Tibial artery (tissue), 4 donors: ENCODE results near the gene C1orf105.

Experiments
- DNase-seq, 2 donors: peaks; one replicate each; pipeline ENCODE4 v3.0.0-alpha.2; 2019
- H3K27ac ChIP-seq, 2 donors: fragments of 200-600 bp; sonication (generic) in 1 of 2; 1 replicate in 1 of 2; 2 replicates in 1 of 2; pipeline ENCODE4 v1.5.1; 2018 to 2019; ENCODE audit warnings: mild to moderate bottlenecking in 1 of 2
- H3K27me3 ChIP-seq, 2 donors: fragments of 200-600 bp; sonication (generic) in 1 of 2; one replicate each; pipeline versions ENCODE4 v1.5.1 to v1.6.0; 2016 to 2019
- H3K36me3 ChIP-seq, 3 donors: fragments of 200-600 bp; sonication (generic) in 2 of 3; one replicate each; pipeline ENCODE4 v1.5.1; 2016 to 2019; ENCODE audit warnings: mild to moderate bottlenecking in 2 of 3
- H3K4me1 ChIP-seq, 4 donors: fragments of 200-600 bp; sonication (generic) in 2 of 4; 1 replicate in 3 of 4; 2 replicates in 1 of 4; pipeline ENCODE4 v1.5.1; 2016 to 2019
- H3K4me3 ChIP-seq, 2 donors: fragments of 200-600 bp; sonication (generic) in 1 of 2; 1 replicate in 1 of 2; 2 replicates in 1 of 2; pipeline ENCODE4 v1.5.1; 2018 to 2019; ENCODE audit warnings: mild to moderate bottlenecking in 2 of 2
- H3K9me3 ChIP-seq, 3 donors: fragments of 200-600 bp; sonication (generic) in 1 of 3; one replicate each; pipeline ENCODE4 v1.5.1; 2016 to 2019
- CTCF ChIP-seq, 2 experiments: fragments of 200-600 bp in 1 of 2; fragments of 450-650 bp in 1 of 2; IDR thresholded peaks; one replicate each; pipeline ENCODE4 v1.5.1; 2017 to 2019; ENCODE audit warnings: antibody characterized with exemption in 2 of 2, mild to moderate bottlenecking in 1 of 2, moderate library complexity in 1 of 2
- intact Hi-C: fragments of 100-400 bp; cut with DNase I; formaldehyde crosslinking; loops from one replicate; pipeline ENCODE4 v1.15.0; 2023; ENCODE audit warnings: low total_unique reads

The C1orf105 gene

DNA sequence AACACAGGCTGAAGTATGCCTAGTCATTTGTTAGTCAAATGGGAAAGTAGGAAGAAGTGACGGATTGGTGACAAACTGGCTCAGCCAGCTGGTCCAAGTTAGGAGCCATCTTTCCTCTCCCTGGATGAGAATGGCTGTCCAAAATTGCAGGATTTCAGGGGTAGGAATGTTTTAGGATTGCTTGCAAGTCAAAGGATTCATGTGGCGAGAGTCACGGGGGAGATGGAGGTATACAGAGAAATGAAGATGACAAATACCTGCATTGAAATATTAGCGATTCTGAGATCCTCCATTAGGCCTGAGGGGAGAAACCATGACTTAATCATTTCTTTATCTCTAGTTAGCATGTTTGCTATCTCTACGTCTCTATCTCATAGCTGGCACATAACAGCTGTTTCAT, 65.1 kb downstream of the C1orf105 start:
- no peak for TF ChIP-seq CTCF (IDR thresholded peaks at IDR 0.05)
- Histone ChIP-seq H3K4me1 (no peaks in the 10 kb centered on the region), H3K4me3 (no peak overlapping the region), H3K27me3 (peaks cover 0 to 2% of the 10 kb centered on the region in 2 donors), H3K9me3 (no peaks in the 10 kb centered on the region), H3K27ac (no peak overlapping the region), H3K36me3 (no peaks in the 10 kb centered on the region)
- intact Hi-C loops = no loop called here
- DNase-seq = no peak

- no peaks in the 10 kb centered on the region for H3K36me3 ChIP-seq
- H3K9me3 ChIP-seq = no peaks in the 10 kb centered on the region
- DNase-seq = no peak
- no peak for TF ChIP-seq CTCF (IDR thresholded peaks at IDR 0.05)
- no peaks in the 10 kb centered on the region for H3K4me1 ChIP-seq
- intact Hi-C loops = no loop called here
- no peak overlapping the region for H3K27ac ChIP-seq
- no peak overlapping the region for H3K4me3 ChIP-seq
- H3K27me3 ChIP-seq = peaks cover 0 to 4% of the 10 kb centered on the region in 2 donors
Observed at GRCh38 chr1:172486805-172487454, 66.4 kb downstream of the C1orf105 start.

GRCh38 chr1:172487550-172487949, 67.1 kb downstream of the C1orf105 start:
- Histone ChIP-seq H3K4me1 (no peaks in the 10 kb centered on the region), H3K4me3 (no peak overlapping the region), H3K27ac (no peak overlapping the region), H3K36me3 (no peaks in the 10 kb centered on the region), H3K27me3 (peaks cover 0 to 4% of the 10 kb centered on the region in 2 donors), H3K9me3 (no peaks in the 10 kb centered on the region)
- intact Hi-C loops = no loop called here
- no peak for DNase-seq
- TF ChIP-seq CTCF (IDR thresholded peaks at IDR 0.05) = no peak

- Histone ChIP-seq H3K4me3 (no peak overlapping the region), H3K27ac (no peak overlapping the region), H3K36me3 (no peaks in the 10 kb centered on the region), H3K9me3 (no peaks in the 10 kb centered on the region), H3K4me1 (no peaks in the 10 kb centered on the region), H3K27me3 (peaks cover 0 to 4% of the 10 kb centered on the region in 2 donors)
- intact Hi-C loops = no loop called here
- no peak for DNase-seq
- TF ChIP-seq CTCF (IDR thresholded peaks at IDR 0.05) = no peak
Observed at GRCh38 chr1:172488393-172488792, 67.9 kb downstream of the C1orf105 start.

DNA sequence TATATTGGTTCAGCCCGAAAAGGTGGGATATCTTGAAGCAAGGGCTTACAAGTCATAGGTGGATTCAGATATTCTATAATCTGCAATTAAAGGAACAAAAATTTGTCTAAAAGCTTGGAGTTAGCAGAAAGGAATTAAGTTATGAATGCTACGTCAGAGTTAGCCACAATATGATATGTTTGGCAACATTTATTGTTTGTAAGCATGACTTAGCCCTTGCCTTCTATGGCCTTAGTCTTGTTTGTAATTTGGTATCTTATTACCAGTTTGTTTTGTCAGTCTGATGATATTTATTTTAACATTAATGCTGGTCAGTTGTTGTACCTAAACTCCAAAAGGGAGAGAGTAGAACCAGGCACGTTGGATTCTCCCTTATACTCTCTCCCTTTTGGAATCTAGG, 69.4 kb downstream of the C1orf105 start:
- intact Hi-C loops = no loop called here
- DNase-seq = no peak
- Histone ChIP-seq H3K9me3 (no peaks in the 10 kb centered on the region), H3K27me3 (peaks cover 0 to 4% of the 10 kb centered on the region in 2 donors), H3K4me1 (no peaks in the 10 kb centered on the region), H3K4me3 (no peak overlapping the region), H3K36me3 (no peaks in the 10 kb centered on the region), H3K27ac (no peak overlapping the region)
- TF ChIP-seq CTCF (IDR thresholded peaks at IDR 0.05) = no peak

DNA sequence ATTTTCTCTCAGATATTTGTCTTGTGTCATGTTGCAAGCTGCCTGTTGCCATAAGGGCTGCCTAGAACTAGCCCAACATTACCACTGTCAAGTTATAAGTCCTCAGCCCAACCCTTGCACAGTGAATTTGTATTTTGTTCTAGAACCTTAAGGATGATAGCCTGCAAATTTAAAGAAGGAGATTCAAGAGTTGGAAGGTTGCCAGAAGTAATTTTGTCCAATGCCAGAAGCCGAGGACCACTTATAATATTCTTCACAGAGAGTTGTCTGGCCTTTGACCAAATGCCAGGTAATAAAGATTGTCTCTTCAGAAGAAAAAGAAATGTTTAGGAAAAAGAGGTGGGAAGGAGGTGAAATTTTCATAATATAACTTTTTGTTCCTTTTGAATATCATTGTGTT, 71.9 kb downstream of the C1orf105 start:
- TF ChIP-seq CTCF (IDR thresholded peaks at IDR 0.05) = no peak
- Histone ChIP-seq H3K36me3 (no peaks in the 10 kb centered on the region), H3K27me3 (peaks cover 0 to 4% of the 10 kb centered on the region in 2 donors), H3K9me3 (no peaks in the 10 kb centered on the region), H3K4me1 (peaks cover 0 to 8% (median 3%) of the 10 kb centered on the region in 4 donors), H3K27ac (no peak overlapping the region), H3K4me3 (no peak overlapping the region)
- intact Hi-C loops = no loop called here
- no peak for DNase-seq
